Body of pancreas (tissue), 4 donors: Measurements from ENCODE around the gene KCNC3. TPM values are rescaled to one million over a fixed set of nuclear protein-coding genes. Genes with fewer than 3 reads are reported as not detected.

Source experiments
- ATAC-seq: fragments of 150-250 bp; one replicate; pipeline ENCODE4 v1.9.1; 2016
- DNase-seq, 4 donors: peaks; one replicate each; pipeline ENCODE4 v3.0.0-alpha.2; 2019
- H3K27ac ChIP-seq, 4 donors: fragments of 200-600 bp; sonication (generic); 1 replicate in 3 of 4; 2 replicates in 1 of 4; pipeline versions ENCODE4 v1.5.1 to v1.6.1; 2016 to 2019; ENCODE audit warnings: mild to moderate bottlenecking in 1 of 4, mixed read lengths in 1 of 4, moderate library complexity in 1 of 4
- H3K27me3 ChIP-seq, 2 donors: fragments of 200-600 bp; sonication (generic); one replicate each; pipeline ENCODE4 v1.6.0; 2016; ENCODE audit warnings: mild to moderate bottlenecking in 1 of 2
- H3K36me3 ChIP-seq, 2 donors: fragments of 200-600 bp; sonication (generic); replicated peaks in 1 of 2; 2 replicates each; pipeline ENCODE4 v1.5.1; 2016; ENCODE audit warnings: low read depth in 2 of 2; ENCODE audit not compliant: insufficient read depth in 1 of 2
- H3K4me1 ChIP-seq: fragments of 200-600 bp; sonication (generic); one replicate; pipeline ENCODE4 v1.6.0; 2016
- H3K4me3 ChIP-seq, 2 donors: fragments of 200-600 bp; sonication (generic); 1 replicate in 1 of 2; 2 replicates in 1 of 2; pipeline ENCODE4 v1.5.1; 2016 to 2019
- H3K9me3 ChIP-seq, 3 donors: fragments of 200-600 bp; sonication (generic); 1 replicate in 2 of 3; 2 replicates in 1 of 3; pipeline ENCODE4 v1.5.1; 2016
- CTCF ChIP-seq, 7 experiments: fragments of 450-650 bp in 4 of 7; fragments of 200-600 bp in 3 of 7; sonication (generic) in 3 of 7; IDR thresholded peaks; one replicate each; pipeline ENCODE4 v1.5.1; 2016 to 2019; ENCODE audit warnings: antibody characterized with exemption in 7 of 7
- POLR2A ChIP-seq, 3 donors: fragments of 450-650 bp; IDR thresholded peaks; one replicate each; pipeline ENCODE4 v1.6.1; 2016; ENCODE audit warnings: antibody characterized with exemption in 3 of 3, mild to moderate bottlenecking in 2 of 3
- WGBS, 2 donors: methylation state at CpG; one replicate each; pipeline ENCODE4 v1.1.5; 2017; 5-methylcytosine and 5-hydroxymethylcytosine counted together
- intact Hi-C: fragments of 100-400 bp; cut with DNase I; formaldehyde crosslinking; loops from one replicate; pipeline ENCODE4 v1.15.1; 2023
- total RNA-seq, 2 donors: library from RNA; depleted of rRNA; stranded (reverse); fragments of >200 nt; gene quantifications; one replicate each; pipeline ENCODE4 v1.1.0, GENCODE V29; 2016

Gene KCNC3
- total RNA-seq, 2 donors from 2014 or later, result 1.8 to 6.3 TPM

GRCh38 chr19:50269653-50270052 is 59.5 kb downstream of the KCNC3 start:
- H3K4me1 ChIP-seq, result no peaks in the 10 kb centered on the region
- no peaks in the 10 kb centered on the region for H3K27me3 ChIP-seq
- DNase-seq, result no peak
- intact Hi-C loops, result no loop called here
- no peak overlapping the region for H3K4me3 ChIP-seq
- no peaks in the 10 kb centered on the region for H3K9me3 ChIP-seq
- no peak overlapping the region for H3K27ac ChIP-seq
- H3K36me3 ChIP-seq, result peaks cover 0 to 2% of the 10 kb centered on the region in 2 donors
- no peak for ATAC-seq
- no peak for TF ChIP-seq POLR2A (IDR thresholded peaks at IDR 0.05)
- 80 to 100% methylated on average over 1 to 2 of the region's 2 CpGs for WGBS, 2 donors

GRCh38 chr19:50268501-50268900 is 60.7 kb downstream of the KCNC3 start:
- no peaks in the 10 kb centered on the region for H3K27me3 ChIP-seq
- no peak overlapping the region for H3K4me3 ChIP-seq
- intact Hi-C loops, result no loop called here
- H3K27ac ChIP-seq, result no peak overlapping the region
- no peak for ATAC-seq
- DNase-seq, result no peak
- H3K9me3 ChIP-seq, result no peaks in the 10 kb centered on the region
- peaks cover 0 to 2% of the 10 kb centered on the region in 2 donors for H3K36me3 ChIP-seq
- H3K4me1 ChIP-seq, result no peaks in the 10 kb centered on the region
- 94 to 97% methylated on average over 5 of the region's 5 CpGs for WGBS, 2 donors
- TF ChIP-seq POLR2A (IDR thresholded peaks at IDR 0.05) (no peak), CTCF (IDR thresholded peaks at IDR 0.05) (no peak)

GRCh38 chr19:50268041-50268440 is 61.1 kb downstream of the KCNC3 start:
- no peak for DNase-seq
- ATAC-seq, result no peak
- Histone ChIP-seq H3K36me3 (peaks cover 0 to 4% of the 10 kb centered on the region in 2 donors), H3K4me3 (no peak overlapping the region), H3K27me3 (no peaks in the 10 kb centered on the region), H3K4me1 (no peaks in the 10 kb centered on the region), H3K27ac (no peak overlapping the region), H3K9me3 (no peaks in the 10 kb centered on the region)
- intact Hi-C loops, result no loop called here
- TF ChIP-seq POLR2A (IDR thresholded peaks at IDR 0.05), result no peak
- no peak for TF ChIP-seq CTCF (IDR thresholded peaks at IDR 0.05)
- WGBS, 2 donors, result 88 to 94% methylated on average over 13 of the region's 13 CpGs

GRCh38 chr19:50266896-50267295 is 62.3 kb downstream of the KCNC3 start:
- Histone ChIP-seq H3K36me3 (peaks cover 0 to 4% of the 10 kb centered on the region in 2 donors), H3K27ac (no peak overlapping the region), H3K27me3 (no peaks in the 10 kb centered on the region), H3K4me3 (no peak overlapping the region), H3K9me3 (no peaks in the 10 kb centered on the region), H3K4me1 (no peaks in the 10 kb centered on the region)
- peak; percentile 40 for ATAC-seq
- TF ChIP-seq CTCF (IDR thresholded peaks at IDR 0.05) (no peak), POLR2A (IDR thresholded peaks at IDR 0.05) (no peak)
- DNase-seq, result peak in 2 of 4 donors; percentile 14
- WGBS, 2 donors, result 66 to 81% methylated on average over 19 to 20 of the region's 20 CpGs
- intact Hi-C loops, result no loop called here

- no peak for TF ChIP-seq POLR2A (IDR thresholded peaks at IDR 0.05)
- no peak for TF ChIP-seq CTCF (IDR thresholded peaks at IDR 0.05)
- H3K27me3 ChIP-seq, result no peaks in the 10 kb centered on the region
- H3K4me1 ChIP-seq, result no peaks in the 10 kb centered on the region
- ATAC-seq, result no peak
- 92% methylated on average over 8 of the region's 8 CpGs for WGBS, 2 donors
- no peak overlapping the region for H3K4me3 ChIP-seq
- no peaks in the 10 kb centered on the region for H3K9me3 ChIP-seq
- intact Hi-C loops, result no loop called here
- peaks cover 0 to 2% of the 10 kb centered on the region in 2 donors for H3K36me3 ChIP-seq
- no peak overlapping the region for H3K27ac ChIP-seq
- no peak for DNase-seq
Measured at GRCh38 chr19:50266041-50266440, 63.1 kb downstream of the KCNC3 start.
